Measurements from ENCODE around the gene ZMIZ2.
"Not testable (repeated sequence)": the region's sequence is repeated elsewhere in the genome, so short reads cannot be mapped to it uniquely, and the experiment has no call there.

GRCh38 chr7:44699598-44699997 is 49.0 kb upstream of the ZMIZ2 start:
- TF ChIP-seq CTCF, POLR2A (IDR thresholded peaks at IDR 0.05): not testable (repeated sequence)
